H9 (cell line): ENCODE measurements around the gene SLC9A6. TPM values are rescaled to one million over a fixed set of nuclear protein-coding genes. Genes with fewer than 3 reads are reported as not detected.

Experiments
- DNase-seq: peaks from one replicate; pipeline ENCODE4 v3.0.0-alpha.2; 2017
- H2AFZ ChIP-seq: one replicate; pipeline ENCODE4 v1.6.1; 2013; ENCODE audit warnings: mild to moderate bottlenecking, low read length, control low read depth, moderate library complexity
- H2AK5ac ChIP-seq: 2 replicates; pipeline ENCODE4 v1.6.1; 2013; ENCODE audit warnings: low read length, control low read depth, mixed read lengths; ENCODE audit not compliant: insufficient read length
- H2BK120ac ChIP-seq: one replicate; pipeline ENCODE4 v1.6.1; 2013; ENCODE audit warnings: low read depth, mild to moderate bottlenecking, low read length, control low read depth, inconsistent platforms; ENCODE audit not compliant: poor library complexity, severe bottlenecking
- H2BK12ac ChIP-seq: 2 replicates; pipeline ENCODE4 v1.6.1; 2013; ENCODE audit warnings: low read length, control low read depth, mixed read lengths, low read depth; ENCODE audit not compliant: insufficient read length
- H2BK15ac ChIP-seq: 2 replicates; pipeline ENCODE4 v1.6.1; 2013; ENCODE audit warnings: low read depth, low read length, control low read depth
- H2BK20ac ChIP-seq: one replicate; pipeline ENCODE4 v1.6.1; 2013; ENCODE audit warnings: low read depth, mild to moderate bottlenecking, low read length, control low read depth, inconsistent platforms; ENCODE audit not compliant: poor library complexity, severe bottlenecking
- H2BK5ac ChIP-seq: 2 replicates; pipeline ENCODE4 v1.6.1; 2013; ENCODE audit warnings: low read length, control low read depth, mixed read lengths; ENCODE audit not compliant: insufficient read length
- H3K14ac ChIP-seq: 2 replicates; pipeline ENCODE4 v1.6.1; 2013; ENCODE audit warnings: low read length, control low read depth; ENCODE audit not compliant: insufficient read depth
- H3K18ac ChIP-seq: 2 replicates; pipeline ENCODE4 v1.6.1; 2013; ENCODE audit warnings: low read depth, mild to moderate bottlenecking, mixed read lengths, low read length, control low read depth; ENCODE audit not compliant: insufficient read length
- H3K23ac ChIP-seq: 2 replicates; pipeline ENCODE4 v1.6.1; 2013; ENCODE audit warnings: low read length, control low read depth, mixed read lengths, low read depth; ENCODE audit not compliant: insufficient read length
- H3K23me2 ChIP-seq: 2 replicates; pipeline ENCODE4 v1.6.1; 2013; ENCODE audit warnings: low read depth, mild to moderate bottlenecking, mixed read lengths, low read length, control low read depth; ENCODE audit not compliant: insufficient read length, poor library complexity, severe bottlenecking
- H3K27ac ChIP-seq: 2 replicates; pipeline ENCODE4 v1.5.1; 2013; ENCODE audit warnings: low read length, control low read depth, mixed read lengths, low read depth; ENCODE audit not compliant: insufficient read length
- H3K27me3 ChIP-seq: 2 replicates; pipeline ENCODE4 v1.6.1; 2013; ENCODE audit warnings: low read length, control low read depth, inconsistent platforms; ENCODE audit not compliant: insufficient read depth
- H3K4ac ChIP-seq: 2 replicates; pipeline ENCODE4 v1.6.1; 2013; ENCODE audit warnings: low read depth, mild to moderate bottlenecking, control low read depth, inconsistent platforms, low read length, moderate library complexity
- H3K4me1 ChIP-seq: 2 replicates; pipeline ENCODE4 v1.6.1; 2013; ENCODE audit warnings: low read length, control low read depth, inconsistent platforms; ENCODE audit not compliant: insufficient read depth
- H3K4me2 ChIP-seq: 2 replicates; pipeline ENCODE4 v1.6.1; 2013; ENCODE audit warnings: low read length, control low read depth, mixed read lengths; ENCODE audit not compliant: insufficient read length, insufficient read depth
- H3K56ac ChIP-seq: 2 replicates; pipeline ENCODE4 v1.6.1; 2013; ENCODE audit warnings: low read depth, mild to moderate bottlenecking, mixed read lengths, low read length, control low read depth; ENCODE audit not compliant: insufficient read length
- H3K79me1 ChIP-seq: 2 replicates; pipeline ENCODE4 v1.6.1; 2013; ENCODE audit warnings: low read depth, mild to moderate bottlenecking, moderate library complexity, low read length, control low read depth, inconsistent platforms; ENCODE audit not compliant: insufficient read depth, poor library complexity, severe bottlenecking
- H3K79me2 ChIP-seq: 2 replicates; pipeline ENCODE4 v1.6.1; 2013; ENCODE audit warnings: low read length, control low read depth, inconsistent platforms; ENCODE audit not compliant: insufficient read depth
- H3K9ac ChIP-seq: 2 replicates; pipeline ENCODE4 v1.6.1; 2013; ENCODE audit warnings: low read length, control low read depth, mixed read lengths; ENCODE audit not compliant: insufficient read length; ENCODE audit errors: extremely low read depth
- H3K9me3 ChIP-seq: one replicate; pipeline ENCODE4 v1.6.1; 2013; ENCODE audit warnings: low read depth, low read length, inconsistent platforms; ENCODE audit not compliant: control insufficient read depth
- H3T11ph ChIP-seq: one replicate; pipeline ENCODE4 v1.6.1; 2013; ENCODE audit warnings: mild to moderate bottlenecking, low read length, control low read depth, inconsistent platforms
- H4K20me1 ChIP-seq: one replicate; pipeline ENCODE4 v1.6.1; 2013; ENCODE audit not compliant: control insufficient read depth, insufficient read length, insufficient read depth
- H4K5ac ChIP-seq: 2 replicates; pipeline ENCODE4 v1.6.1; 2013; ENCODE audit warnings: low read depth, mild to moderate bottlenecking, mixed read lengths, low read length, control low read depth; ENCODE audit not compliant: insufficient read length
- H4K8ac ChIP-seq: replicated peaks from 2 replicates; pipeline ENCODE4 v1.6.1; 2013; ENCODE audit warnings: low read length, control low read depth, mixed read lengths, low read depth; ENCODE audit not compliant: insufficient read length
- H4K91ac ChIP-seq: 2 replicates; pipeline ENCODE4 v1.6.1; 2013; ENCODE audit warnings: low read depth, mild to moderate bottlenecking, moderate library complexity, mixed read lengths, low read length, control low read depth; ENCODE audit not compliant: insufficient read length
- H3K27ac Mint-ChIP-seq, 3 experiments: 2 replicates in 2 of 3; 3 replicates in 1 of 3; pipeline ENCODE4 v1.8.0; 2020 to 2021; ENCODE audit warnings: mixed read lengths in 3 of 3, mild to moderate bottlenecking in 1 of 3, moderate library complexity in 1 of 3
- H3K27me3 Mint-ChIP-seq: 2 replicates; pipeline ENCODE4 v1.8.0; 2021; ENCODE audit warnings: low read depth, mild to moderate bottlenecking, moderate library complexity, mixed read lengths
- H3K36me3 Mint-ChIP-seq, 3 experiments: 2 replicates in 2 of 3; 3 replicates in 1 of 3; pipeline ENCODE4 v1.8.0; 2020 to 2021; ENCODE audit warnings: low read depth in 3 of 3, mixed read lengths in 3 of 3; ENCODE audit not compliant: insufficient read depth in 1 of 3
- H3K4me1 Mint-ChIP-seq, 2 experiments: 2 replicates each; pipeline ENCODE4 v1.8.0; 2020; ENCODE audit warnings: mixed read lengths in 2 of 2
- H3K4me3 Mint-ChIP-seq, 2 experiments: 2 replicates in 1 of 2; 3 replicates in 1 of 2; pipeline ENCODE4 v1.8.0; 2020 to 2021; ENCODE audit warnings: mild to moderate bottlenecking in 2 of 2, mixed read lengths in 2 of 2, moderate library complexity in 1 of 2
- H3K9me3 Mint-ChIP-seq, 2 experiments: 2 replicates in 1 of 2; 3 replicates in 1 of 2; pipeline ENCODE4 v1.8.0; 2020; ENCODE audit warnings: mild to moderate bottlenecking in 2 of 2, mixed read lengths in 2 of 2, moderate library complexity in 1 of 2
- WGBS: extraction: QIAGEN DNeasy Blood & Tissue Kit; methylation state at CpG from one replicate; pipeline ENCODE4 v1.1.7; 2013; ENCODE audit warnings: missing lambda C conversion rate, low lambda C conversion rate, mixed read lengths; ENCODE audit not compliant: insufficient read length; ENCODE audit errors: extremely low coverage; 5-methylcytosine and 5-hydroxymethylcytosine counted together
- total RNA-seq: library from RNA; stranded (reverse); gene quantifications from 2 replicates; pipeline ENCODE4 v1.2.1, GENCODE V29; 2021
- TF ChIP-seq, protein P1 (sequence below): fragments of 200-600 bp; sonication (generic); conservative IDR thresholded peaks from 3 replicates; pipeline ENCODE4 v1.8.0; 2021; ENCODE audit warnings: antibody characterized with exemption, mild to moderate bottlenecking

SLC9A6 gene
- total RNA-seq, 1 experiment from 2014 or later, result 12.3 TPM

DNA sequence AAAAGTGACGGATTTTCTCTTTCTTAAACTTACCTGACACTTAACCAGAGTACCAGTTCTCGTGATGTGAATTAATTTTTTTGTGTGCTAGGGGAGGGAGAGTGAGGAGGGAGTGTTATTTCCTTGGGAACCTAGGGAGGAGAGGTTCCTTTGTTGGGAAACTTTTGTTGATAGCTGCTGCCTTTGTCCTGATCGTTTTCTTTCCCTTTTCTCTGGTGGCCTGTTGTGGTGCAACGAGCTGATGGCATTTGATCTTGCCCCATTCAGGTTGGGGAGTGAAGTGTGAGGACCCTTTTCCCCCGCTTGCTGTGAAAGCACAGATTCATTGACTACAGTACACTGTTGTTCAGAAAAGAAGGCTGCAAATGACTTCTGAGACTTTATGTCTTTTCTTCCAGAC lies 59.8 kb downstream of the SLC9A6 start:
- Histone ChIP-seq H3K4me2 (no peak overlapping the region), H4K20me1 (no peaks in the 10 kb centered on the region), H2BK15ac (no peak overlapping the region), H4K8ac (no peak overlapping the region), H3K4ac (no peak overlapping the region), H2BK5ac (no peak overlapping the region), H3T11ph (no peak overlapping the region), H4K91ac (no peak overlapping the region), H3K79me2 (no peaks in the 10 kb centered on the region), H2BK120ac (no peak overlapping the region), H3K27me3 (no peaks in the 10 kb centered on the region), H2AK5ac (no peak overlapping the region), H4K5ac (no peak overlapping the region), H3K14ac (no peak overlapping the region), H2BK20ac (no peak overlapping the region), H3K56ac (no peak overlapping the region), H2BK12ac (no peak overlapping the region), H3K23me2 (no peaks in the 10 kb centered on the region), H3K79me1 (no peaks in the 10 kb centered on the region), H3K23ac (no peak overlapping the region), H3K9me3 (peaks cover 40% of the 10 kb centered on the region), H3K9ac (no peak overlapping the region), H3K27ac (no peak overlapping the region), H2AFZ (no peak overlapping the region), H3K4me1 (no peaks in the 10 kb centered on the region), H3K18ac (no peak overlapping the region)
- H3K27me3 Mint-ChIP-seq, result no peaks in the 10 kb centered on the region; the same call in 1 of the 2 replicates
- H3K27ac Mint-ChIP-seq, result peak overlapping the region in 2 of 3 experiments; percentile 20 to 72; a peak in 2 of 7 replicates
- peaks cover 9 to 17% of the 10 kb centered on the region in 2 experiments for H3K4me1 Mint-ChIP-seq
- DNase-seq, result no peak
- TF ChIP-seq, protein P1, sequence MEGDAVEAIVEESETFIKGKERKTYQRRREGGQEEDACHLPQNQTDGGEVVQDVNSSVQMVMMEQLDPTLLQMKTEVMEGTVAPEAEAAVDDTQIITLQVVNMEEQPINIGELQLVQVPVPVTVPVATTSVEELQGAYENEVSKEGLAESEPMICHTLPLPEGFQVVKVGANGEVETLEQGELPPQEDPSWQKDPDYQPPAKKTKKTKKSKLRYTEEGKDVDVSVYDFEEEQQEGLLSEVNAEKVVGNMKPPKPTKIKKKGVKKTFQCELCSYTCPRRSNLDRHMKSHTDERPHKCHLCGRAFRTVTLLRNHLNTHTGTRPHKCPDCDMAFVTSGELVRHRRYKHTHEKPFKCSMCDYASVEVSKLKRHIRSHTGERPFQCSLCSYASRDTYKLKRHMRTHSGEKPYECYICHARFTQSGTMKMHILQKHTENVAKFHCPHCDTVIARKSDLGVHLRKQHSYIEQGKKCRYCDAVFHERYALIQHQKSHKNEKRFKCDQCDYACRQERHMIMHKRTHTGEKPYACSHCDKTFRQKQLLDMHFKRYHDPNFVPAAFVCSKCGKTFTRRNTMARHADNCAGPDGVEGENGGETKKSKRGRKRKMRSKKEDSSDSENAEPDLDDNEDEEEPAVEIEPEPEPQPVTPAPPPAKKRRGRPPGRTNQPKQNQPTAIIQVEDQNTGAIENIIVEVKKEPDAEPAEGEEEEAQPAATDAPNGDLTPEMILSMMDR, result no peak
- peaks cover 56 to 69% of the 10 kb centered on the region in 2 experiments for H3K9me3 Mint-ChIP-seq
- H3K4me3 Mint-ChIP-seq, result no peak overlapping the region
- WGBS, result no CpG with 5 or more reads among the region's 5 CpGs
- peaks cover 11 to 25% (median 17%) of the 10 kb centered on the region in 3 experiments for H3K36me3 Mint-ChIP-seq
